A549 treated with DMSO at 1 μM for 4 hours (cell line): ENCODE data around the gene APOC4. TPM values are rescaled to one million over a fixed set of nuclear protein-coding genes. Genes with fewer than 3 reads are reported as not detected.

ENCODE experiments used
- total RNA-seq: library from RNA; stranded (reverse); fragments of 200-300 nt; extraction: Qiagen RNA extraction; gene quantifications from 5 replicates; pipeline ENCODE4 v1.2.3, GENCODE V29; 2022; ENCODE audit warnings: low read depth

APOC4 gene, protein sequence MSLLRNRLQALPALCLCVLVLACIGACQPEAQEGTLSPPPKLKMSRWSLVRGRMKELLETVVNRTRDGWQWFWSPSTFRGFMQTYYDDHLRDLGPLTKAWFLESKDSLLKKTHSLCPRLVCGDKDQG
- not detected in 5 replicates for total RNA-seq

DNA sequence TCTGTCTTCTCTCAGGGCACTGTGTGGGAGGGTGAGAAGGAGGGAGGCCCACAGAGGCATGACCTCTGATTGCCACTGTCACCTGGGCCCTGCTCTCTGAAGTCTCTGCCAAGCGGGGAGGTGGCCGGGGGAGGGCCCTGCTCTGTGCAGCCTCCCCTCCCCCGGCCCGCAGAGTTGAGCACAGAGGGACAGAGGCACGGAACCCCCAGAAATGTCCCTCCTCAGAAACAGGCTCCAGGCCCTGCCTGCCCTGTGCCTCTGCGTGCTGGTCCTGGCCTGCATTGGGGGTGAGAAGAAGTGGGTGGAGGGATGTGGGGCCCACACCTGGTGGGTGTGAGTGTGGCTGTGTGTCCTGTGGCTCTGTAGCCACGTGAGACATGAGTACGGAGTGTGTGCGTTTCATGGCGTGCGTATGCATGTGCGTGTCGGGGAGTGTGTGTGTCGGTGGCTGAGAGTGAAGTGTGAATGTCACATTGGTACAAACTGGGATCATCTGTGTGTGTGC is at the start of gene APOC4:
Gene APOC4 (plus strand): TSS at position 171 of the 505 bp plus-strand sequence. CDS start 41 bp downstream, at position 212.

DNA sequence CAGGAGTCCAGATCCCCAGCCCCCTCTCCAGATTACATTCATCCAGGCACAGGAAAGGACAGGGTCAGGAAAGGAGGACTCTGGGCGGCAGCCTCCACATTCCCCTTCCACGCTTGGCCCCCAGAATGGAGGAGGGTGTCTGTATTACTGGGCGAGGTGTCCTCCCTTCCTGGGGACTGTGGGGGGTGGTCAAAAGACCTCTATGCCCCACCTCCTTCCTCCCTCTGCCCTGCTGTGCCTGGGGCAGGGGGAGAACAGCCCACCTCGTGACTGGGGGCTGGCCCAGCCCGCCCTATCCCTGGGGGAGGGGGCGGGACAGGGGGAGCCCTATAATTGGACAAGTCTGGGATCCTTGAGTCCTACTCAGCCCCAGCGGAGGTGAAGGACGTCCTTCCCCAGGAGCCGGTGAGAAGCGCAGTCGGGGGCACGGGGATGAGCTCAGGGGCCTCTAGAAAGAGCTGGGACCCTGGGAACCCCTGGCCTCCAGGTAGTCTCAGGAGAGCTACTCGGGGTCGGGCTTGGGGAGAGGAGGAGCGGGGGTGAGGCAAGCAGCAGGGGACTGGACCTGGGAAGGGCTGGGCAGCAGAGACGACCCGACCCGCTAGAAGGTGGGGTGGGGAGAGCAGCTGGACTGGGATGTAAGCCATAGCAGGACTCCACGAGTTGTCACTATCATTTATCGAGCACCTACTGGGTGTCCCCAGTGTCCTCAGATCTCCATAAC is 36.4 kb upstream of the APOC4 start, which contains the start of gene APOE:
Gene APOE (plus strand): TSS at position 360 of the 724 bp plus-strand sequence. CDS start 829 bp downstream, outside the sequence.

DNA sequence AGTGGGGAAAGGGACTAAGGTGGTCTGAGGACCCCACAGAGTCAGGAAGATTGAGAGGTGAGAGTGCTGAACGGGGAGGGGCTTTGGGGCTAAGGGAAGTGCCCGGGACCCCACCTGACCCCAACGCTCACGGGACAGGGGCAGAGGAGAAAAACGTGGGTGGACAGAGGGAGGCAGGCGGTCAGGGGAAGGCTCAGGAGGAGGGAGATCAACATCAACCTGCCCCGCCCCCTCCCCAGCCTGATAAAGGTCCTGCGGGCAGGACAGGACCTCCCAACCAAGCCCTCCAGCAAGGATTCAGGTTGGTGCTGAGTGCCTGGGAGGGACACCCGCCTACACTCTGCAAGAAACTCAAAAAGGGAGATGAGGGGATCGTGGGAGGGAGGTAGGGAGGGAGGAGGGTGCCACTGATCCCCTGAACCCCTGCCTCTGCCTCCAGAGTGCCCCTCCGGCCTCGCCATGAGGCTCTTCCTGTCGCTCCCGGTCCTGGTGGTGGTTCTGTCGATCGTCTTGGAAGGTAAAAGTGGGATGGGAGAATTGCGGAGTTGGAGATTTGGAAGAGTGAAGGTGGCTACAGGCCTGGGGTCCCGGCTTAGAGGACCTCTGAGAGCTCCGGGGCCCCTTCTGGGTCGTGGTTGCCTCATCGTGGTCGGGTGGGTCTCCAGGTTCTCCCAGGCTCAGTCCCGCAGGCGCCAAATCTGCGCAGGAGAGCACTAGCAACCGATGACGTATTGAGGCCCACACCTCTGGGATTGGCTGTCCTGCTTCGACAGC is 27.4 kb upstream of the APOC4 start, which contains the start of gene APOC1:
Gene APOC1 (plus strand): TSS at position 176 of the 774 bp plus-strand sequence. CDS start 284 bp downstream, at position 460.

DNA sequence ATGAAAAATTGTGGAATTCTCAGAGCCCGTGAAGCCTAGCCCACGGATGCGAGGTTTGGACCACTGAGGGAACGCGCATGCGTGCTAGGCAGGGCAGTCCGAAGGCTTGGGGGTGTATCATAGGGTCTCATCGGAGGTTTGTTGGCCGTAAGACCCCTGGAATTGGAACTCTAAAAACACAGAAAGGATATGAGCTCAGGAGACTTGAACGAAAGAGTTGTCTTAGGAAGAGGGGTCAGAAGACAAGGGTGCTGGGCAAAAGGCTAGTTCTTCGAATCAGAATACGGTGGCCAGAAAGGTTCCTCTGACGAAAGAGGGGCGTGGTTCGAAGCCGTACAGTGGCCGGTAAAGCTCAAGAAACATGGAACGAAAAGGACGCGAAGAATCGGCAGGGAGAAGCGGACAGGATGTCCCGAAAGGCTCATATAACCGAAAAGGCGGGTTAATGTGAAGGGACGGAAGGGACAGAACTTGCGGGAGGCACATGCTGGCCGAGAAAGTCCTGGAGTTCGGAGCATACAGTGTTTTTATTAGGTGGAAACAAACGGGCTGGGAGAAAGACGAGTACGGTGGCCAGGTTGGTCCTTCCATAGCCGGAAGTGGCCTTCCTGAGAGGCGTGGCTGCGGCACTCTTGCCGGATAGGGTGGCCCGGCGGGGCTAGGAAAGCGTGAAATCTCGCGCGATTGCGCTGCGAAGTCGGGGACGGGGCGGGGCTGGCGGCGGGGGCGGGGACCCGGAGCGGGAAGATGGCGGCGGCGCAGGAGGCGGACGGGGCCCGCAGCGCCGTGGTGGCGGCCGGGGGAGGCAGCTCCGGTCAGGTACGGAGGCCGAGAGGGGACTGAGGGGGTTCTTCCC is 12.8 kb downstream of the APOC4 start, which contains the start of gene CLPTM1:
Gene CLPTM1 (plus strand): TSS at position 732 of the 856 bp plus-strand sequence. CDS start 16 bp downstream, at position 748.

Other genes with a start within 250 kb of the APOC4 start
- gene CEACAM16, start 243.1 kb upstream of the APOC4 start, total RNA-seq = 0.09 to 0.19 TPM (median 0.13 TPM) in 4 of 5 replicates, not detected in the other
- gene BCL3, start 193.5 kb upstream of the APOC4 start, total RNA-seq = 55.3 to 116 TPM (median 89.8 TPM) in 5 replicates
- gene CBLC, start 164.3 kb upstream of the APOC4 start, total RNA-seq = not detected in 5 replicates
- 67.7 to 91.0 TPM (median 77.6 TPM) in 5 replicates for gene BCAM, start 133.1 kb upstream of the APOC4 start, total RNA-seq
- gene NECTIN2, start 95.9 kb upstream of the APOC4 start, total RNA-seq = 75.5 to 88.4 TPM (median 83.4 TPM) in 5 replicates
- 206 to 267 TPM (median 230 TPM) in 5 replicates for gene TOMM40, start 51.0 kb upstream of the APOC4 start, total RNA-seq
- gene APOE, start 36.4 kb upstream of the APOC4 start, total RNA-seq = 12.2 to 15.8 TPM (median 13.3 TPM) in 5 replicates
- gene APOC1, start 27.6 kb upstream of the APOC4 start, total RNA-seq = 109 to 128 TPM (median 117 TPM) in 5 replicates
- gene APOC2, start 3.8 kb downstream of the APOC4 start, total RNA-seq = not detected in 5 replicates
- gene CLPTM1, start 13.1 kb downstream of the APOC4 start, total RNA-seq = 136 to 197 TPM (median 165 TPM) in 5 replicates
- gene RELB, start 59.2 kb downstream of the APOC4 start, total RNA-seq = 41.9 to 59.2 TPM (median 49.1 TPM) in 5 replicates
- 54.6 to 69.9 TPM (median 62.3 TPM) in 5 replicates for gene CLASRP, start 96.8 kb downstream of the APOC4 start, total RNA-seq
- gene ZNF296, start 134.2 kb downstream of the APOC4 start, total RNA-seq = 6.6 to 9.2 TPM (median 7.7 TPM) in 5 replicates
- 83.7 to 92.7 TPM (median 88.0 TPM) in 5 replicates for gene GEMIN7, start 137.0 kb downstream of the APOC4 start, total RNA-seq
- gene PPP1R37, start 150.9 kb downstream of the APOC4 start, total RNA-seq = 19.5 to 31.8 TPM (median 29.7 TPM) in 5 replicates
- 0.04 to 0.09 TPM (median 0.05 TPM) in 5 replicates for gene NKPD1, start 218.7 kb downstream of the APOC4 start, total RNA-seq
- 34.8 to 41.6 TPM (median 37.2 TPM) in 5 replicates for gene TRAPPC6A, start 236.0 kb downstream of the APOC4 start, total RNA-seq
- gene BLOC1S3, start 236.5 kb downstream of the APOC4 start, total RNA-seq = 11.6 to 15.2 TPM (median 13.4 TPM) in 5 replicates